GM19351 (cell line): ENCODE data around the gene AGTRAP.

Experiments
- ATAC-seq: cut with Tn5 transposase; IDR thresholded peaks from one replicate; pipeline ENCODE4 v1.9.1; 2021; ENCODE audit warnings: mild to moderate bottlenecking, moderate library complexity; ENCODE audit not compliant: unreplicated experiment

Gene AGTRAP, protein sequence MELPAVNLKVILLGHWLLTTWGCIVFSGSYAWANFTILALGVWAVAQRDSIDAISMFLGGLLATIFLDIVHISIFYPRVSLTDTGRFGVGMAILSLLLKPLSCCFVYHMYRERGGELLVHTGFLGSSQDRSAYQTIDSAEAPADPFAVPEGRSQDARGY

DNA sequence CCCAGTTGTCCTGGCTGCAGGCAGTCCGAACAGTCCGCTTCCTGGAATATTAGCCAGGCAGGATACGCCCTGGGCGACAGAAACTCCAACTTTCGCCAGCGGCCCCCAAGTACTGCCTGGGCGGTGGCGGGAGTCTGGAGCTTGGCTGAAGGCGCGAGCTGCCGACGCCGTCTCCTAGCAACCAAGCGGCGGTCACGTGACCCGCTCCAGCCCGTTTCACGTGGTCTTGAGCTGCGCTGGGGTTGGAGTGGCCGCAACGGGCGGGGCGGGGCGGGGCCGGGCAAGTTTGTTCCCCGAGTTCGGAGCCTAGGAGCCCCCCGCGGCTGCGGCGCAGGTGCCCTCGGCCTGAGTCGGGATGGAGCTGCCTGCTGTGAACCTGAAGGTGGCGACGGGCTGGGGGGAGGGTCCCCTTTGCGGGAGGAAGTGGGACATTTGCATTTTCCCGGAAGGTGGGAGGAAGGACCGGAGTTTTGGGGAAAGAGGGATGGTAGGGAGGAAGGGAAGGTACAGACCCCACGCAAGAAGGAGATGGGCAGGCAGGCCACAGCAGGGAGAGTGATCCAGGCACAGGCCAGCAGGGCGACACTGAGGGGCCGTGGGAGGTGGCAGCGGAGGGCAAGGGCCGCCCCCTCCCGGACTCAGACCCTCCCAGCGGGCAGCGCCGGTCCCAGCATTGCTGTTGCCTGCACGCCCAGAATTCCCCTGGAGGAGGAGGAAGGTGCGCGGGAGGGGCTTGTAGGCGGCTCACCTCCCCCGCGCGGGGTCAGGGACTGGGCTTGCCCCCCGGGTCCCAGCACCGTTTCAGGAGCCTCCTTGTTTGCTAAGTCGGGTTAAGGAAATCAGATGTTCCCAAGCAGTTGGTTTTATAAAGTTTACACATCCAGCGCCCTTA is at the start of gene AGTRAP:
Gene AGTRAP (plus strand): TSS at position 283 of the 892 bp plus-strand sequence. CDS start 73 bp downstream, at position 356.
- peak; percentile 74 for ATAC-seq

DNA sequence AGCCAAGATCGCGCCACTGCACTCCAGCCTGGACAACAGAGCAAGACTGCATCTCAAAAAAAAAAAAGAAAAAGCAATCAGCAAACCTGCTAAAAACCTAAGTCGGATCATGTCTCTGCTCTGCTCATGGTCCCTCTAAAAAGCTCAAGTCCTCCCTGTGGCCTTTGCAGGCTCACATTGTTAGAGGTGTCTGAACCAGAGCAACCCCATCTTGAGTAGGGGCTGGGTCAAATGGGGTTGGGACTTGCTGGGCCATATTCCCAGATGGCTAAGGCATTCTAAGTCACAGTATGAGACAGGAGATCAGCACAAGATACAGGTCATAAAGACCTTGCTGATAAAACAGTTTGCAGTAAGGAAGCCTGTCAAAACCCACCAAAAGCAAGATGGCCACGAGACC is 47.4 kb upstream of the AGTRAP start:
- no peak for ATAC-seq

DNA sequence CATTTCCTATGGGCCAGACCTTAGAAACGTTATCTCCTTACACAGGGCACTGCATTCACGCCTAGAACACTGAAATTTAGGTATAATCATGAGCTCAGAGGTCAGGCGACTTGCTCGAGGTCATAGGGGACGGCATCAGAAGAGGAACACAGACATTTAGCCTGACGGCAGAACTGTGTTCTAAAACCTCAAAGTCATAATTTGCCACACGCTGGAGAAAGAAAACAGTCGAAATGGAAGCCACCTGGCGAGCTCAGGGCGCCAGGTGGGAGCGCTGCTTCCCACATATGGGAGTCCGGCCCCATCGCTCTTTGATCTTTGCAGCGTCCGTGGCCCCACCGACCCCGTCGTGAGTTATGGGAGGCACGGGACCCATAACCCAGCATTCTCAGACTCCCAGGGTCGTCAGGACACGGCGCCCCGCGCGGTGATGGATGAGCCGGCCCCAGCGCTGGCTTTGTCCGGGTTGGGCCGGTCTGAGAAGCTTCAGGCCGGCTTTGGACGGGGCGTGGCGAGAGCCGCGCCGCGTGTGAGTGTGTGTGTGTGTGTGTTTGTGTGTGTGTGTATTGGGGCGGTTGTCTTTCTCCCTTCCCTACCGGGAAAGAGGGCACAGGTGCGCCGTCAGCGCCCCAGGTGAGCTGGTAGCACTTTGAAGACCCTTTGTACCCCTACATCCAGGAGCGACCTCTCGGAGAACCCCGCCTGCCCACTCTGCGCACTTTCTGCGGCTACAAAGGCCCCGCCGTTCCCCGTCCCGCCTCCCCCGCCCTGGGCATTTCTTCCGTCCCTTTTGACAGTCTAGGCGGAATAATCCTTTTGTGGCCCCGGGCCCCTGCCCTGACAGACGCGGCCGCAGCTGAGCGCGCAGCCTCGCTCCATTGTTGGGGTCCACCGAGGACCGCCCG is 45.3 kb upstream of the AGTRAP start:
- no peak for ATAC-seq

DNA sequence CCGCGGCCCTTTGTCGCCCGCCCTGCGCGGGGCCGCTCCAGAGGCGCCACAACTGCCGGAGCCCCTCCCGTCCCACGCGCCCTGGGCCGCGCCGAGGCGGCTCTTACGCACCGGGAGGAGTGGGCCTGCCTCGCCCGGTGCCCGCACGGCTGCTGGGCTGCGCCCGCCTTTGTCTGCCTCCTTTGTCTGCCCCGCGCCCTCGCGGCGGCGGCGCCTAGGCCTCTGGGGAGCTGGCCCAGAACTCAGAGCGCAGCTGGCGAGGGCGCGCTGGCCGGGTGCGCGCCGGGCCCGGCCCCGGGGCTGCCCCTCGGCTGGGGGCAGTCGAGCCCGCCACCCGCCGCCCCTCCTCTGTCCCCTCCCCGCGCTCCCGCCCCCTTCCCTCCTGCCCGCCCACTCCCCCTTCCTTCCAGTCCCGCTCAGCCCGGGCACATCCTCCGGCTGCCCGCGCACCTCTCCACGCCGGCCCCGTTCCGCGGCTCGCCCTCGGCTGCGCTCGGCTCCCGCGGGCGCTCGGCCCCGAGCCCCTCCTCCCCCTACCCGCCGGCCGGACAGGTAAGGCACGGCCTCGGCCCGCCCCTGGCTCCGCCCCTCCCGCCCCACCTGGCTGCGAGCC is 44.5 kb upstream of the AGTRAP start, which contains the start of gene DRAXIN:
Gene DRAXIN (plus strand): TSS at position 409 of the 613 bp plus-strand sequence. CDS start 14,549 bp downstream, outside the sequence.
- ATAC-seq = no peak

DNA sequence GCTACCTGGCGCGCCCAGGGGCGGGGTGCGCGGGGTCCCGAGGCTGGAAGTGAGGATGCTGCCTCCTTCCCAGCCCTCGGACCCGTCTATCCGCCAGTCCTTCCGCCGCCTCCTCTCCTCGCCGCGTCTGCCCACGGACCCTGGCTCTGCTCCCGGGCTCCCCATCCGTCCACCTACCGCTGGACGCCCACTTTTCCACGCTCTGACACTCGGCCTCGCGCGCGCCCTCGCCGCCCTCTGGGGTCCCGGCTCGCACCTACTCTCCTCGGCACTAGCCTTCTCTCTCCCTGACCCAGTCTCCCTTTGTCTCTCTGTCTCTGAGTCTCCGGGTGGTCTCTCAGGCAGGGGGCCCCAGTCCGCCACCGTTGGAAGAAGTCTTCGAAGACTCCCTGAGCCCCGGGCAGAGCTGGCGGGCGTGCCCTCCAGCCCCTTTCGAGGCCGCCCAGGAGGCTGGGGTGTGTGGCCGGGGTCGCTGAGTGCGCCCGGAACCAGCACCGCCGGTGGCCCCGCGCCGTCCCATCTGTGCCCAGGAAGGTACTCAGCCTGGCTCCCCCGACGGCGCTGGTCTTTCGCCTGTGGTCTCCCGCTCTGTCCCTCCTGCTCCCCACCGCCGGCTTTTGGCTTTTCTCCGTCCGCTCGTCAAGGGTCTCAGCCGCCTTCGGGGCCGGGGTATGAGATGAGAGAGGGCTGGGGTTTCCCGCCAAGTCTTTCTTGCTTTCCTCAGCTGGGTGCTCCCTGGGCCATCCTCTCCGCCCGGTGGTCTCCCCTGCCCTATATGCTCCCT is 43.8 kb upstream of the AGTRAP start:
- no peak for ATAC-seq

DNA sequence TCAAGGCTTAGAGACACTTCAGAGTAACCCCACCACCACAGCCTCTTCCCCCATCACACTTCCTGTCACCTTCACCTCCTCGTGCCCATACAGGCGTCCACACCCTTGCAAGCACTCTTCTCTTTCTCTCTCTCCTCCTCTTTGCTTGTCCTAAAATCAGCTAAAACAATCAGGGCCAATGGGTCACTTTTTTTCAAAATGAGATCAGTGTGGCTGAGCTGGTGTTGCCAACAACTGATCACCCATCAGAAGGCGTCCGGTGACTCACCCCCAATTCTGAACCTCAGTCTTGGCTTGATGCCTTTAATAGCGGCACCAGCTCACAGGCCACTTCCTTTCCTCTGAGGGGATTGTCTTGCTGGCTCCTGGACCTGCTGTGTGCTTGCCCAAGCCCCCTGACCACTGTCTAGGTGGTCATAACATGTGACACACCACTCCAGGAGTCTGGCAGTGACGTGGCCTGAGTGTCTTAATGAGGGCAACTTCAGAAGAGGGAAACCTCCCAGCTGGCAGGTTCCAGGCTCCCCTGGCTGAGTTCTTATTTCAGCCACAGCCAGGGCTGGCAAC is 42.8 kb upstream of the AGTRAP start:
- ATAC-seq = no peak

DNA sequence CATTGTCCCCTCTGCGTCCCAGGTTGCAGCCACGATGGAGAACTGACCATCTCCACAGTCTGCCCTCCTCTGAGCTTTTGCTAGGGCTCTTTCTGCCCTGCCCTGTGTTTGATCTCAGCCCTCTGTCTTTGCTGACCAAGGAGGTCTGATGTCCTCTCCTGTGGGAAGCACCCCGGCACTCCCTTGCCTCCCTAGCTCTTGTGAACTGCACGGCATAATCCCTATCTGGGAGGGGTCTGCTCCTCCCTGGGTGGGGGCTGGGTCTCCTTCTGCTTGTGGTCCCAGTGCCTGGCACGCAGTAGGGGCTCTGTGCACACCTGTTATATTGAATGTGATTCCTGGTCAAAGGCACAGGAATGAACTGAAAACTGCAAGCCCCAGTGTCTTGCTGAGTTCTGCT is 42.0 kb upstream of the AGTRAP start:
- no peak for ATAC-seq

DNA sequence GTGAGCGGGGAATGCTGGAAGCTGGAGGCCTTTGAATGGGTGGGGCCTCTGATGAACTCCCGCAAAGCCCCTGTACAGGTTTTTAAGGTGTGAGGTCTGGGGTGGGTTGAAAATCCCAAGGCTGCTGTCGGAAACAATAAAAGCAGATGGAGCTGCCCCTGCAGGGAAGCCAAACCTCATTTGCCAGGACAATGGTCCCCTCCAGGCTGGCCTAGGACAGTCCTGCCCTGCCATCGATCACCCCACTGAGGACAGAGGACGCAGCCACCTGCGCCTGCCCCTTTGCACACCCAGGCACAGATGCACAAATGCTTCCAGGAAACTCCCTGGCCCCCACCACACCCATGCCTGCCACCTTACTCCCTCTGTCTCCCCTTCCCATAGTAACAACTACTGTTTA is 40.1 kb upstream of the AGTRAP start:
- ATAC-seq = no peak

DNA sequence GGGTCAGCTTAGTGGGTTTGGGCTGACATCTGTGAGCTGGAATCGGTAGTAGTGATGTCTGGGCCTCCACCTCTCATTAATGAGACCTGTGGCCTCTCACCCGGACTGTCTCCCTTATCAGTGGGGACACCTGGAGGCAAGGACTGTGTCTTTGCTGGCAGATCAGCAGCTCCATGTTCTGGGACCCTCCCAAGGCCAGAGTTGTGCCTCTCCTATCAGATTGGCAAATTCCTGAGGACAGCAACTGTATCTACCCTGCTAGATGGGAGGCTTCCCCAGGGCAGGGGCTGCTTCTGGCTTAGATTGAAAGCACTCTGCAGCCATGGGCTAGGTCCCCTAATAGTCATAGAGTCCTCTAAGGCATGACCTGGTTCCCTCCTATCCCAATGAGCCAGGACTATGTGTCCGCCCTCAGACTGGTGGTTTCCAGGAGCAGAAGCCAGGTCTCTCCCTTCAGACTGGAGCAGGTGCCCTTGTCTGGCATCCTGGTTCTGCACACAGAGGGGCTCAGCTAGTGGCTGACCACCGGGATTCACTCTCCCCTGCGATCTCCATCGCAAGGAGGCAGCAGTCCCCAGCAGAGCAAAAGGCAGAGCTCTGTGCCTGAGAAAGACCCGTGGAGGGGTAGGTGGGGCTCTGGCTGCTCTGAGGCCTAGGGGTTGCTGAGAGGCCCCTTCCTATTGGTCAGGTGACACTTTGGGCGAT is 38.6 kb upstream of the AGTRAP start:
- no peak for ATAC-seq

DNA sequence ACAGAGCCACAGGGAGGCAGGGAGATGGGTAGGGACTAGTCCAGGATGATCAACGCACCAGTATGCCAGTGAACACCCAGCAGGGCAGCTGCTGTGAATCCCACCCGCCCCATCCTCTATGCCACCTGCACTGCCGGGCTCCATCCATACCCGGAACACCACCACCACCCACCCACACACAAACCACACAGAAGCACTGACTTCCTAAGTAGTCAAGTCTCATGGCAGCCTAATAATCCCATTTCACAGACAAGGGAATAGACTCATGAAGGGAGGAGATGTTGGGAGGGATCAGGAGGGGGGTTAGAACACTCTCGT is 38.1 kb upstream of the AGTRAP start:
- ATAC-seq = no peak

DNA sequence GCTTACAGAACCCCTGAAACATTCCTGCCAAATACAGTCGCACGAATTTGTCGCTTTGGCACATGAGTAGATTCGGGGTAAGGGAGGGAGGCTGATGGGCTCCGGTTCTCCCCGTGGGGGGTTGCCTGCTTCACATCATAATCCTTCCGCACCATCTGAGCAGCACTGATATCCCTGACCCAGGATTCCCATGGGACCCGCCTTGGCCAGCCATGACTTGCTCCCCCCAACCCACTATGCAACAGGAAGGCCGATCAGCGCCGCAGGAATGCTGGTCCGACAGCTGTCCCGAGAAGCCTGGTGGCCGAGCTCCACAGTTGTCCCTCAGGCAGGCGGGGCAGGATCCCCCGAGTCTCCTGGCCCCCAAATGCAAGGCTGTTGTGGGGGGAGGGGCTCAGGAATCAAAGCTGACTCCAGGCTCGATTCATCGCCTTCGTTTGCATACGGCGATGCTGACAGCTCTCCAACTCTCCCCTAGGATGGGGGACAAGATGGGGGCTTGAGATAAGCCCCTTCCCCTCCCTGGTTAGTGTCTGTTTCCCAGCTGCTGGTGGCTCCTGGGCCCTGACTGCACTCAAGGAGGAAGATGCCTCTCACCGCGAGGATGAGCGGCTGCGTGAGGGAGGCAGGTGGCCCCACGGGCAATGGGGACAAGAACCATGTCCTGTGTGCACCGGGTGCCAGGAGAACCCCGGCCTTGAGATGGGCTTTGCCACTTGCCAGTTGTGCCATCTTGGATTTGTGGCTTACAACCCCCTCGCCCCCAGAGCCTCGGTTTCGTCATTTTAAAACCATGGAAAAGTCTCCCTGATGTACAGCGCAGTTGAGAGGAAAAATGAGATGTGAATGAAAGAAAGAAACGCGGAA is 35.1 kb upstream of the AGTRAP start:
- no peak for ATAC-seq

DNA sequence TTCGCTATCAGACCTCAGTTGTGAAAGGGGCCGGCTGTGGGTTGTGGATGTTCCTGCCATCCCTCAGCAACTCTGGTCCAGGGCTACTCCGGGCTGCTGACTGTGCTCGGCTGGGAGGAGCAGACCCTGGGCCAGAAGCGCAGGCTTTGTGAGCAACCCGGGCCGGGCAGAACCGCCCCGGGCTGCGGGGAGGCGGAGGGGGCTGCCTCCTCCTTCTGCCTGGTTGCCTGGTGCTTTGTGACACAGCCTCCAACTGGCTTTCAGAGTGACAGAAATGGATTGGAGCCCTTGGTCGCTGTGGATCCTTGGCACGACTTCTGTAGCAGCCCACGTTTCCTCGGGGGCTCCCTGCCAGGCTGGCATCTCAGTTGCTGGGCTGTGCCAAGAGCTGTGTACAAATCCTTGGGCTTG is 34.4 kb upstream of the AGTRAP start:
- ATAC-seq = no peak

DNA sequence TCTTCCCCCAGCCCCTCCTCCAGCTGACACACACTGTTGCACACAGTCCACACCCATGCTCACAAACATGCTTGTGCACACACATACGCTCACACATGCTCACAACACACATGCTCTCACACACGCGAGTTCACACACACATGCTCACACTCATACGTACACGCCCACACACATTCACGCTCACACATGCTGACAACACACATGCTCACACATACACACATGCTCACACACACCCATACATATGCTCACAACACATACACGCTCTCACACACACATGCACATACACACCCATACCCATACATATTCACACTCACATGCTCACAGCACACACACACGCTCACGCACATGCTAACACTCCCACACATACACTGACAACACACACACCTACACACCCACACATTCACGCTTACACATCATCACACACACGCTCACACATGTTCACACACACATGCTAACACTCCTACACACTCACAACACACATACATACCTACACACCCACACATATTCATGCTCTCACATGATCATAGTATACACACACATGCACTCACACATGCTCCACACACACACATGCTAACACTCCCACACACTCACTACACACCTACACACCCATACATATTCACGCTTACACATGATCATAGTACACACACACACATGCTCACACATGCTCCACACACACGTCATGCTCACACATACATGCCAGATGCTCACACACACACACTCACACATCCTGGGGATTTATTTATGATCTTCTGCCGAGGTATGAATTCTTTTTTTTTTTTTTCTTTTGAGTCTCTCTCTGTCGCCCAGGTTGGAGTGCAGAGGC is 33.7 kb upstream of the AGTRAP start:
- no peak for ATAC-seq

DNA sequence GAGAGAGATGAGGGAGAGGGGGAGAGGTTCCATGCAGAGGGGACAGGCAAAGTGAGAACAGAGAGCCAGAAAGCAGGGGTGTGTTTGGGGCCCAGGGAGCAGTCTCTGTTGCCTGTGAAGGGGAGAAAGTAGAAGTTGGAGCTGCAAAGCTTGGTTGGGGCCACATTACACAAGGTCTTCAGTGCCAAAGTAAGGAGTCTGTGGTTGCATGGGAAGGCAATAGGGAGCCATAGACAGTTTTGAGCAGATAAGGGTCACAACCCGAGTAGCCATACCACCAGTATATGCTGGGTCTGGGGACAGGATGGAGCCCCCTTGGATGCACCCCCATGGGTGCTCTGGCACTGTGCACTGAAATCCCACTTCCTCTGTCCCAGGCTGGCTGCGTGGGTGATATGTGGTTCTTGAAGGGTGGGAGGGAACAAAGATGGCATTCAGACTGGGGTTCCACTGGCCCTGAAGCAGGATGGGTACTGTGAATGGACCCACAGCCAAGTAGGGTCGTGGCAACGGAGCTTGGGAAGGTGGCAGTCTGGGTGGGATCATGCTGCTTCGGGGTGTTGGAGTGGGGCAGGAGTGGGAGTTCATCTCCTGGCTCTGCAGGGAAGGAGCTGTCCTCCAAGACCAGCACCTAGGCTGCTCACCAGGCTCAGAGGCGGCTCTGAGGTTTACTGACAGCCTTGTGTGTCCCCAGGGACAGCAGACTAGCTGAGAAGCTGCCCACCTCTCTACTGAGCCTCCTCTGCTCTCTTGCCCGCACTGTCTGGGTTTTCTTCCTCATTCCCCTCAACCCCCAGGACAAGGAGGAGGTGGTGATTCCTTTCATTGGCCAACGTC is 32.4 kb upstream of the AGTRAP start:
- no peak for ATAC-seq

DNA sequence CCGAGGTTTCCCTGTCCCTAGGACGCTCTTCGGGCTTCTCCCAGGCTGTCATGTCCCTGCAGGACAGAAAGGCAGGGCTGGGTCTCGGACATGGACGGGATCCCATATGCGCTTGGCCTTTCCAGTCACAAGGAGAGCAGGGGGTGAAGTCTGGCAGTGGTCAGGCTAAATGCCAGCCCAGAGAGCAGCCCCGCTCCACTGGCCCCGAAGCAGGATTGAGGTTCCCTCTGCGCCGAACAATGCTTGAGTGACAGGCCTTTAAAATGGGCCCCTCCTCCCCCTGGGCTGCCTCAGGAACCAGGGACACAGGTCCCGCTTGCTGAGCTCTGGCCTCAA is 31.8 kb upstream of the AGTRAP start:
- ATAC-seq = no peak

DNA sequence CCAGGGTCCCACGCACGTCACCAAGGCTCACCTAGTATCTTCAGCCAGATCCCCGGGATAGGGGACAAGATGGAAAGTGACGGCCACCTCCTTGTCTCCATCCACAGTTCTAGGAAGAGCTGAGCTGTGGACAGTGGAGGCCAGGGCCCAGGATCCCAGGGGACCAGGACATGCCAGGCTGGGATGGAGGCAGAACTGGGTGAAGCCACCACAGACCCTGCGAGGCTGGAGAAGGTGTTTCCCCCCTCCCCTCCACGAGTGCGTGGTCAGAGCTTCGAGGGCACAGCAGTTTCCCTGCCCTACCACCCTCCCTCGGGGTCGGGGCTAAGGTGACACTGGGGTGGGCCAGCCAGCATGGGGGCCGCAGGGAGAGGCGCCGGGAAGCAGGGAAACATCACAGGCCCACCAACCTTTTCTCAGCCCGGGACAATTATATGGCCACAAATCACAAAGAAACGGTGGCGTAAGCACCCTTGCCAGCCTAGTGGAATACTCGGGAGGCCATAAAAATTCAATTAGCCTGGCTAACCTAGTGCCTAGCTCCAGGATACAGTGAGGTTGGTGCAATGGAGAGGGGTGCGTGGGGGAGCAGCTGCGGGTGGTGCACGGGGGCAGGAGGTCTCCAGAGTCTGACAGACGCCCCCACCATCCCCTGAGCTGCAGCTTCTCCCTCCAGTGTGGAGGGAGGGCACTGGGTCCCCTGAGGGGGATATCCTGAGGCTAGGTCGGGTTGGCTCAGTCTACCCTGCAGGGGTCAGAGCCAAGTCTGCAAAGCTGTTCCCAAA is 31.1 kb upstream of the AGTRAP start:
- ATAC-seq = no peak
